SU-DHL-6 (cell line): Measurements from ENCODE around the gene KLHDC8A.

Experiments
- H2AFZ ChIP-seq: fragments of 200-600 bp; sonication (generic); 2 replicates; pipeline ENCODE4 v1.6.1; 2014; ENCODE audit warnings: low read depth, mild to moderate bottlenecking, moderate library complexity, mixed read lengths, antibody characterized with exemption, low read length; ENCODE audit not compliant: severe bottlenecking
- H3F3A ChIP-seq: fragments of 200-600 bp; shearing (Covaris generic); 2 replicates; pipeline ENCODE4 v1.6.0; 2016; ENCODE audit warnings: antibody characterized with exemption, mild to moderate bottlenecking; ENCODE audit not compliant: insufficient read depth
- H3K27ac ChIP-seq: fragments of 200-600 bp; sonication (generic); 2 replicates; pipeline ENCODE4 v1.5.1; 2016; ENCODE audit warnings: low read depth, mild to moderate bottlenecking, low read length, moderate library complexity, mixed read lengths
- H3K27me3 ChIP-seq: fragments of 200-600 bp; sonication (generic), shearing (Covaris generic); 2 replicates; pipeline ENCODE4 v1.6.0; 2014; ENCODE audit warnings: mild to moderate bottlenecking, low read length
- H3K36me3 ChIP-seq: fragments of 200-600 bp; sonication (generic); 2 replicates; pipeline ENCODE4 v1.6.1; 2014; ENCODE audit warnings: mild to moderate bottlenecking, low read length, mixed read lengths
- H3K4me2 ChIP-seq: fragments of 300-600, 200-600 bp; shearing (Covaris generic), sonication (generic); 2 replicates; pipeline ENCODE4 v1.6.0; 2014; ENCODE audit warnings: low read length, low read depth, mild to moderate bottlenecking; ENCODE audit not compliant: poor library complexity, severe bottlenecking
- H3K4me3 ChIP-seq: fragments of 200-600 bp; sonication (generic); 2 replicates; pipeline ENCODE4 v1.5.1; 2014; ENCODE audit warnings: antibody characterized with exemption, low read length, mild to moderate bottlenecking, mixed read lengths; ENCODE audit not compliant: insufficient read depth, poor library complexity, severe bottlenecking
- H3K79me2 ChIP-seq: fragments of 200-600 bp; sonication (generic); 2 replicates; pipeline ENCODE4 v1.6.1; 2014; ENCODE audit warnings: mild to moderate bottlenecking, low read length, moderate library complexity; ENCODE audit not compliant: insufficient read depth
- H3K9ac ChIP-seq: fragments of 200-600 bp; sonication (generic); 2 replicates; pipeline ENCODE4 v1.7.0; 2014; ENCODE audit warnings: mild to moderate bottlenecking, low read length
- H3K9me2 ChIP-seq: fragments of 200-600 bp; sonication (generic); replicated peaks from 2 replicates; pipeline ENCODE4 v1.6.1; 2014; ENCODE audit warnings: low read length; ENCODE audit not compliant: insufficient read depth
- H3K9me3 ChIP-seq: fragments of 200-600 bp; sonication (generic); 2 replicates; pipeline ENCODE4 v1.6.1; 2014; ENCODE audit warnings: low read length, mixed read lengths; ENCODE audit not compliant: insufficient read depth
- H4K20me1 ChIP-seq: fragments of 200-600 bp; sonication (generic); 2 replicates; pipeline ENCODE4 v1.6.1; 2014; ENCODE audit warnings: low read depth, mild to moderate bottlenecking, antibody characterized with exemption, low read length, moderate library complexity, mixed read lengths
- CTCF ChIP-seq: fragments of 200-600 bp; sonication (generic); IDR thresholded peaks from one replicate; pipeline ENCODE4 v1.5.1; 2017; ENCODE audit warnings: antibody characterized with exemption, mild to moderate bottlenecking, low read length, moderate library complexity; ENCODE audit not compliant: insufficient read depth, poor library complexity, severe bottlenecking
- EZH2phosphoT487 ChIP-seq: fragments of 200-600 bp; sonication (generic), shearing (Covaris generic); conservative IDR thresholded peaks from 2 replicates; pipeline ENCODE4 v1.6.1; 2018; ENCODE audit warnings: mild to moderate bottlenecking, antibody characterized with exemption, low read length, moderate library complexity, mixed read lengths

KLHDC8A gene

GRCh38 chr1:205317311-205317917 lies 39.3 kb downstream of the KLHDC8A start:
- Histone ChIP-seq H3K4me3 (no peak overlapping the region), H2AFZ (no peak overlapping the region), H3K79me2 (peaks cover 30% of the 10 kb centered on the region), H3K27me3 (no peaks in the 10 kb centered on the region), H3F3A (peaks cover 9% of the 10 kb centered on the region; the same call in 1 of the 2 replicates), H3K4me2 (no peak overlapping the region), H3K36me3 (no peaks in the 10 kb centered on the region), H3K9me2 (no peaks in the 10 kb centered on the region), H4K20me1 (no peaks in the 10 kb centered on the region), H3K9ac (no peak overlapping the region), H3K9me3 (no peaks in the 10 kb centered on the region), H3K27ac (no peak overlapping the region)
- no peak for TF ChIP-seq CTCF
- TF ChIP-seq EZH2phosphoT487 = no peak

- Histone ChIP-seq H3K27ac (no peak overlapping the region), H3K9ac (no peak overlapping the region), H3F3A (peaks cover 9% of the 10 kb centered on the region; the same call in 1 of the 2 replicates), H2AFZ (no peak overlapping the region), H3K27me3 (no peaks in the 10 kb centered on the region), H3K9me3 (no peaks in the 10 kb centered on the region), H3K36me3 (no peaks in the 10 kb centered on the region), H3K9me2 (no peaks in the 10 kb centered on the region), H3K4me2 (no peak overlapping the region), H3K79me2 (peaks cover 32% of the 10 kb centered on the region), H4K20me1 (no peaks in the 10 kb centered on the region), H3K4me3 (no peak overlapping the region)
- TF ChIP-seq EZH2phosphoT487 = no peak
- no peak for TF ChIP-seq CTCF
Observed at GRCh38 chr1:205316161-205316566, 40.6 kb downstream of the KLHDC8A start.

- no peaks in the 10 kb centered on the region for H3K36me3 ChIP-seq
- no peak overlapping the region for H3K4me3 ChIP-seq
- H3F3A ChIP-seq = peaks cover 9% of the 10 kb centered on the region; the same call in 1 of the 2 replicates
- H3K27me3 ChIP-seq = no peaks in the 10 kb centered on the region
- H3K27ac ChIP-seq = no peak overlapping the region
- no peak overlapping the region for H2AFZ ChIP-seq
- H3K79me2 ChIP-seq = peaks cover 32% of the 10 kb centered on the region
- H3K9me2 ChIP-seq = no peaks in the 10 kb centered on the region
- TF ChIP-seq EZH2phosphoT487 = no peak
- no peak for TF ChIP-seq CTCF
- no peak overlapping the region for H3K4me2 ChIP-seq
- H3K9ac ChIP-seq = no peak overlapping the region
- no peaks in the 10 kb centered on the region for H3K9me3 ChIP-seq
- no peaks in the 10 kb centered on the region for H4K20me1 ChIP-seq
Observed at GRCh38 chr1:205315008-205315618, 41.6 kb downstream of the KLHDC8A start.
